ENCODE results near the gene LST1.

The LST1 gene

GRCh38 chr6:31621320-31621939 is 35.4 kb downstream of the LST1 start:
- TF ChIP-seq CTCF (IDR thresholded peaks at IDR 0.05; ENCODE audit: control insufficient read depth, insufficient read depth, low read depth, low read length, missing control alignments): no peak
- DNase-seq (ENCODE audit: low read depth): no peak
- H3K4me3 ChIP-seq (ENCODE audit: control insufficient read depth, low read depth, low read length): peak overlapping the region; percentile 74

- no peak for TF ChIP-seq CTCF (IDR thresholded peaks at IDR 0.05; ENCODE audit: control insufficient read depth, insufficient read depth, low read depth, low read length, missing control alignments)
- H3K4me3 ChIP-seq (ENCODE audit: control insufficient read depth, low read depth, low read length): peak overlapping the region; percentile 74
- no peak for DNase-seq (ENCODE audit: low read depth)
Measured at GRCh38 chr6:31621991-31622390, 35.9 kb downstream of the LST1 start.

GRCh38 chr6:31622684-31623091 is 36.6 kb downstream of the LST1 start:
- no peak for DNase-seq (ENCODE audit: low read depth)
- no peak for TF ChIP-seq CTCF (IDR thresholded peaks at IDR 0.05; ENCODE audit: control insufficient read depth, insufficient read depth, low read depth, low read length, missing control alignments)
- H3K4me3 ChIP-seq (ENCODE audit: control insufficient read depth, low read depth, low read length): no peak overlapping the region

- TF ChIP-seq CTCF (IDR thresholded peaks at IDR 0.05; ENCODE audit: control insufficient read depth, insufficient read depth, low read depth, low read length, missing control alignments): no peak
- no peak for DNase-seq (ENCODE audit: low read depth)
Measured at GRCh38 chr6:31624070-31624469, 38.0 kb downstream of the LST1 start.

GRCh38 chr6:31626952-31627351 is 40.9 kb downstream of the LST1 start:
- no peak overlapping the region for H3K4me3 ChIP-seq (ENCODE audit: control insufficient read depth, low read depth, low read length)
- DNase-seq (ENCODE audit: low read depth): no peak
- no peak for TF ChIP-seq CTCF (IDR thresholded peaks at IDR 0.05; ENCODE audit: control insufficient read depth, insufficient read depth, low read depth, low read length, missing control alignments)

More at GRCh38 chr6:31624070-31624469, 38.0 kb downstream of the LST1 start:
- no peak overlapping the region for H3K4me3 ChIP-seq (ENCODE audit: control insufficient read depth, low read depth, low read length)

- no peak overlapping the region for H3K4me3 ChIP-seq (ENCODE audit: control insufficient read depth, low read depth, low read length)
- DNase-seq (ENCODE audit: low read depth): no peak
- no peak for TF ChIP-seq CTCF (IDR thresholded peaks at IDR 0.05; ENCODE audit: control insufficient read depth, insufficient read depth, low read depth, low read length, missing control alignments)
Measured at GRCh38 chr6:31627690-31628287, 41.7 kb downstream of the LST1 start.
